SK-N-SH (cell line): Measurements from ENCODE around the gene UNKL. TPM values are rescaled to one million over a fixed set of nuclear protein-coding genes. Genes with fewer than 3 reads are reported as not detected.

ENCODE experiments used
- CHD2 ChIP-seq: fragments of 150-350 bp; IDR thresholded peaks from 2 replicates; pipeline ENCODE4 v1.6.1; 2018; ENCODE audit warnings: low read length; ENCODE audit not compliant: partially characterized antibody
- ELF1 ChIP-seq: IDR thresholded peaks from 2 replicates; pipeline ENCODE4 v1.4.0; 2012
- FOSL2 ChIP-seq: IDR thresholded peaks from 2 replicates; pipeline ENCODE4 v1.4.0; 2012; ENCODE audit warnings: low read depth, mild to moderate bottlenecking, moderate library complexity, borderline replicate concordance
- FOXJ3 ChIP-seq: sonication (generic); formaldehyde crosslinking; IDR thresholded peaks from 2 replicates; pipeline ENCODE4 v1.5.1; 2020; ENCODE audit warnings: mild to moderate bottlenecking, missing genetic modification reagents
- FOXM1 ChIP-seq: IDR thresholded peaks from 2 replicates; pipeline ENCODE4 v1.4.0; 2012; ENCODE audit warnings: low read depth, mild to moderate bottlenecking
- GABPA ChIP-seq: IDR thresholded peaks from 2 replicates; pipeline ENCODE4 v1.4.0; 2012; ENCODE audit warnings: low read depth, mild to moderate bottlenecking
- MEF2A ChIP-seq: IDR thresholded peaks from 2 replicates; pipeline ENCODE4 v1.4.0; 2012; ENCODE audit warnings: low read depth, borderline replicate concordance
- NFIC ChIP-seq: IDR thresholded peaks from 2 replicates; pipeline ENCODE4 v1.4.0; 2012; ENCODE audit warnings: borderline replicate concordance
- POLR2AphosphoS5 ChIP-seq: IDR thresholded peaks from 2 replicates; pipeline ENCODE4 v1.6.1; 2012; ENCODE audit warnings: low read depth, low read length
- RAD21 ChIP-seq: IDR thresholded peaks from 2 replicates; pipeline ENCODE4 v1.6.1; 2012; ENCODE audit warnings: mild to moderate bottlenecking, low read length
- RFX5 ChIP-seq: IDR thresholded peaks from 2 replicates; pipeline ENCODE4 v1.6.1; 2012; ENCODE audit warnings: mild to moderate bottlenecking, improper control_type of control experiment, low read length
- TAF1 ChIP-seq: IDR thresholded peaks from 2 replicates; pipeline ENCODE4 v1.6.1; 2012; ENCODE audit warnings: low read depth, mild to moderate bottlenecking, low read length, moderate library complexity, borderline replicate concordance
- TCF12 ChIP-seq: IDR thresholded peaks from 2 replicates; pipeline ENCODE4 v1.4.0; 2012
- TEAD4 ChIP-seq: IDR thresholded peaks from 2 replicates; pipeline ENCODE4 v1.4.0; 2012; ENCODE audit warnings: mild to moderate bottlenecking, borderline replicate concordance; ENCODE audit not compliant: insufficient read depth
- YY1 ChIP-seq: IDR thresholded peaks from 2 replicates; pipeline ENCODE4 v1.4.0; 2012; ENCODE audit warnings: low read depth, mild to moderate bottlenecking
- polyA plus RNA-seq, 3 experiments: library from polyadenylated mRNA; depleted of rRNA; stranded (reverse); fragments of >200 nt; gene quantifications; 2 replicates each; pipeline ENCODE4 v1.2.3, GENCODE V29; 2012
- TF ChIP-seq, protein P1 (sequence below): IDR thresholded peaks from 2 replicates; pipeline ENCODE4 v1.4.0; 2012; ENCODE audit warnings: low read depth, borderline replicate concordance
- TF ChIP-seq, protein P2 (sequence below): IDR thresholded peaks from 2 replicates; pipeline ENCODE4 v1.4.0; 2012; ENCODE audit warnings: low read depth
- TF ChIP-seq, protein P3 (sequence below): IDR thresholded peaks from 2 replicates; pipeline ENCODE4; 2012
- TF ChIP-seq, protein P4 (sequence below): fragments of 150-350 bp; IDR thresholded peaks from 2 replicates; pipeline ENCODE4 v1.6.1; 2017; ENCODE audit warnings: antibody characterized with exemption, low read length, low read depth, borderline replicate concordance

Gene UNKL
- polyA plus RNA-seq, 1 of the 3 experiments (the other 2 are of a cell fraction): 16.4 TPM

DNA sequence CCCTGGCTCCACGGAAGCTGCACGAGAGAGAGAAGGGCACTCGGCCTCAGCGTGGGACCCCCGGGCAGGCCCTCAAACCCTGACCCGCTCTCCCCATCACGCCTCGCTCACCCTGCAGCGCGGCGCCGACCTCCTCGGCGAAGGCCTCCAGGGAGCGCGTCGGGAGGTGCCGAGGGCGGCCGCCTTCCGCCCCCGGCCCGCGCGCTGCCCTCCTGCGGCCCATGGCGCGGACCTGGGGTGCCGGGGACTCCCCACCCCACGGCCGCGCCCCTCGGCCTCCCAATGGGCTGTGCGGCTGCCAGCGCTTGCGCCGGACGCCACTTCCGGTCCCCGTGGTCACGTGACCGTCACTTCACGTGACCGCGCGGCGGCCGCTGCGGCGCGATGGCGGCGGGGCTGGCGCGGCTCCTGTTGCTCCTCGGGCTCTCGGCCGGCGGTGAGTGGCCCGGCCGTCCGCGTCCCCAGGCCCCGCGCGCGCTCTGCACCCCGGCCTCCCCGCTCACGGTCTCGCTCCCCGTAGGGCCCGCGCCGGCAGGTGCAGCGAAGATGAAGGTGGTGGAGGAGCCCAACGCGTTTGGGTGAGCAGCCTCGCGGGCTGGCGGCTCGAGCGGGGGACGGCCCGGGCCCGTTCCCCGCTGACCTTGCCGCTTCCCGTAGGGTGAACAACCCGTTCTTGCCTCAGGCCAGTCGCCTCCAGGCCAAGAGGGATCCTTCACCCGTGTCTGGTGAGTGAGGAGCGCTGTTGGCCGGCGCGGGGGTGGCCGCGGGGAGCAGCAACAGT is 62.7 kb downstream of the UNKL start, which contains the start of the genes GNPTG and TSR3 (continued):
- TF ChIP-seq GABPA (peak; percentile 82), RFX5 (no peak), FOXJ3 (CRISPR knock-in tag) (no peak), TEAD4 (no peak), FOSL2 (no peak), MEF2A (no peak), TCF12 (no peak), YY1 (peak; percentile 94), POLR2AphosphoS5 (peak; percentile 73), NFIC (no peak; the same call in 1 of the 2 replicates), TAF1 (peak; percentile 91), RAD21 (no peak), FOXM1 (no peak), CHD2 (no peak), ELF1 (peak; percentile 91)
- TF ChIP-seq, protein P1, sequence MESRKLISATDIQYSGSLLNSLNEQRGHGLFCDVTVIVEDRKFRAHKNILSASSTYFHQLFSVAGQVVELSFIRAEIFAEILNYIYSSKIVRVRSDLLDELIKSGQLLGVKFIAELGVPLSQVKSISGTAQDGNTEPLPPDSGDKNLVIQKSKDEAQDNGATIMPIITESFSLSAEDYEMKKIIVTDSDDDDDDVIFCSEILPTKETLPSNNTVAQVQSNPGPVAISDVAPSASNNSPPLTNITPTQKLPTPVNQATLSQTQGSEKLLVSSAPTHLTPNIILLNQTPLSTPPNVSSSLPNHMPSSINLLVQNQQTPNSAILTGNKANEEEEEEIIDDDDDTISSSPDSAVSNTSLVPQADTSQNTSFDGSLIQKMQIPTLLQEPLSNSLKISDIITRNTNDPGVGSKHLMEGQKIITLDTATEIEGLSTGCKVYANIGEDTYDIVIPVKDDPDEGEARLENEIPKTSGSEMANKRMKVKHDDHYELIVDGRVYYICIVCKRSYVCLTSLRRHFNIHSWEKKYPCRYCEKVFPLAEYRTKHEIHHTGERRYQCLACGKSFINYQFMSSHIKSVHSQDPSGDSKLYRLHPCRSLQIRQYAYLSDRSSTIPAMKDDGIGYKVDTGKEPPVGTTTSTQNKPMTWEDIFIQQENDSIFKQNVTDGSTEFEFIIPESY: no peak
- TF ChIP-seq, protein P2, sequence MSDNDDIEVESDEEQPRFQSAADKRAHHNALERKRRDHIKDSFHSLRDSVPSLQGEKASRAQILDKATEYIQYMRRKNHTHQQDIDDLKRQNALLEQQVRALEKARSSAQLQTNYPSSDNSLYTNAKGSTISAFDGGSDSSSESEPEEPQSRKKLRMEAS: peak; percentile 59; the same call in 1 of the 2 replicates
- TF ChIP-seq, protein P3, sequence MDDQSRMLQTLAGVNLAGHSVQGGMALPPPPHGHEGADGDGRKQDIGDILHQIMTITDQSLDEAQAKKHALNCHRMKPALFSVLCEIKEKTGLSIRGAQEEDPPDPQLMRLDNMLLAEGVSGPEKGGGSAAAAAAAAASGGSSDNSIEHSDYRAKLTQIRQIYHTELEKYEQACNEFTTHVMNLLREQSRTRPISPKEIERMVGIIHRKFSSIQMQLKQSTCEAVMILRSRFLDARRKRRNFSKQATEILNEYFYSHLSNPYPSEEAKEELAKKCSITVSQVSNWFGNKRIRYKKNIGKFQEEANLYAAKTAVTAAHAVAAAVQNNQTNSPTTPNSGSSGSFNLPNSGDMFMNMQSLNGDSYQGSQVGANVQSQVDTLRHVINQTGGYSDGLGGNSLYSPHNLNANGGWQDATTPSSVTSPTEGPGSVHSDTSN: no peak
- TF ChIP-seq, protein P4, sequence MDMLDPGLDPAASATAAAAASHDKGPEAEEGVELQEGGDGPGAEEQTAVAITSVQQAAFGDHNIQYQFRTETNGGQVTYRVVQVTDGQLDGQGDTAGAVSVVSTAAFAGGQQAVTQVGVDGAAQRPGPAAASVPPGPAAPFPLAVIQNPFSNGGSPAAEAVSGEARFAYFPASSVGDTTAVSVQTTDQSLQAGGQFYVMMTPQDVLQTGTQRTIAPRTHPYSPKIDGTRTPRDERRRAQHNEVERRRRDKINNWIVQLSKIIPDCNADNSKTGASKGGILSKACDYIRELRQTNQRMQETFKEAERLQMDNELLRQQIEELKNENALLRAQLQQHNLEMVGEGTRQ: peak; percentile 98
